CD14-positive monocyte (primary cell): ENCODE data around the gene ELOA. TPM values are rescaled to one million over a fixed set of nuclear protein-coding genes. Genes with fewer than 3 reads are reported as not detected.

Experiments
- DNase-seq, 3 donors: peaks; one replicate each; pipeline ENCODE4 v3.0.0-alpha.2; 2011 to 2022
- H2AFZ ChIP-seq: 2 replicates; pipeline ENCODE4 v1.6.0; 2012; ENCODE audit warnings: mild to moderate bottlenecking, low read depth, low read length, inconsistent platforms; ENCODE audit not compliant: insufficient read depth, poor library complexity, severe bottlenecking
- H3K27ac ChIP-seq, 2 donors: 1 replicate in 1 of 2; 2 replicates in 1 of 2; pipeline ENCODE4 v1.5.1; 2012 to 2013; ENCODE audit warnings: low read length in 2 of 2, control low read depth in 1 of 2, inconsistent platforms in 1 of 2, low read depth in 1 of 2, mild to moderate bottlenecking in 1 of 2
- H3K27me3 ChIP-seq, 2 donors: one replicate each; pipeline versions ENCODE4 v1.6.0 to v1.6.1; 2011 to 2013; ENCODE audit warnings: low read length in 2 of 2; ENCODE audit not compliant: control insufficient read depth in 2 of 2, insufficient read depth in 2 of 2
- H3K36me3 ChIP-seq, 2 donors: replicated peaks in 1 of 2; 1 replicate in 1 of 2; 2 replicates in 1 of 2; pipeline versions ENCODE4 v1.5.1 to v1.6.1; 2012 to 2013; ENCODE audit warnings: low read length in 2 of 2, control low read depth in 1 of 2, inconsistent platforms in 1 of 2, mild to moderate bottlenecking in 1 of 2; ENCODE audit not compliant: insufficient read depth in 2 of 2, control insufficient read depth in 1 of 2
- H3K4me1 ChIP-seq, 2 donors: 1 replicate in 1 of 2; 2 replicates in 1 of 2; pipeline versions ENCODE4 v1.5.1 to v1.6.1; 2012 to 2013; ENCODE audit warnings: low read length in 2 of 2, control low read depth in 1 of 2, inconsistent platforms in 1 of 2, mild to moderate bottlenecking in 1 of 2, moderate library complexity in 1 of 2; ENCODE audit not compliant: insufficient read depth in 2 of 2, control insufficient read depth in 1 of 2
- H3K4me2 ChIP-seq: replicated peaks from 2 replicates; pipeline ENCODE3; 2012; ENCODE audit warnings: low read length, moderate library complexity, mild to moderate bottlenecking; ENCODE audit not compliant: poor library complexity, severe bottlenecking; ENCODE audit errors: extremely low read depth
- H3K4me3 ChIP-seq, 3 experiments: fragments of 200-600 bp in 1 of 3; sonication (generic) in 1 of 3; replicated peaks in 1 of 3; 1 replicate in 2 of 3; 2 replicates in 1 of 3; pipeline ENCODE4 v1.5.1; 2011 to 2013; ENCODE audit warnings: low read length in 3 of 3, mild to moderate bottlenecking in 3 of 3, control low read depth in 2 of 3, low read depth in 2 of 3, inconsistent platforms in 1 of 3, moderate library complexity in 1 of 3
- H3K79me2 ChIP-seq: 2 replicates; pipeline ENCODE4 v1.6.0; 2012; ENCODE audit warnings: mild to moderate bottlenecking, control low read depth, inconsistent platforms, low read length, moderate library complexity; ENCODE audit not compliant: insufficient read depth
- H3K9ac ChIP-seq: 2 replicates; pipeline ENCODE4 v1.6.0; 2017; ENCODE audit warnings: low read length, mild to moderate bottlenecking; ENCODE audit not compliant: insufficient read depth, poor library complexity, severe bottlenecking
- H3K9me3 ChIP-seq, 2 donors: replicated peaks in 1 of 2; 1 replicate in 1 of 2; 2 replicates in 1 of 2; pipeline versions ENCODE4 v1.5.1 to v1.6.1; 2012 to 2013; ENCODE audit warnings: low read length in 2 of 2, control low read depth in 1 of 2; ENCODE audit not compliant: control insufficient read depth in 1 of 2, insufficient read depth in 1 of 2
- H4K20me1 ChIP-seq: 2 replicates; pipeline ENCODE4 v1.6.0; 2012; ENCODE audit warnings: mild to moderate bottlenecking, low read length, control low read depth, moderate library complexity; ENCODE audit not compliant: insufficient read depth
- H3K27ac Mint-ChIP-seq, 7 donors: one replicate each; pipeline ENCODE4 v1.8.0; 2020; ENCODE audit warnings: mild to moderate bottlenecking in 7 of 7, mixed read lengths in 7 of 7, moderate library complexity in 6 of 7, inconsistent platforms in 2 of 7
- H3K27me3 Mint-ChIP-seq, 3 donors: one replicate each; pipeline ENCODE4 v1.8.0; 2021 to 2022; ENCODE audit warnings: low read depth in 3 of 3, mild to moderate bottlenecking in 3 of 3, mixed read lengths in 3 of 3, moderate library complexity in 3 of 3, inconsistent platforms in 1 of 3
- H3K36me3 Mint-ChIP-seq, 2 donors: one replicate each; pipeline ENCODE4 v1.8.0; 2020; ENCODE audit warnings: mixed read lengths in 2 of 2, inconsistent platforms in 1 of 2, mild to moderate bottlenecking in 1 of 2
- H3K4me1 Mint-ChIP-seq: one replicate; pipeline ENCODE4 v1.8.0; 2020; ENCODE audit warnings: mild to moderate bottlenecking, mixed read lengths
- H3K4me3 Mint-ChIP-seq, 2 donors: one replicate each; pipeline ENCODE4 v1.8.0; 2020; ENCODE audit warnings: mild to moderate bottlenecking in 2 of 2, mixed read lengths in 2 of 2, moderate library complexity in 1 of 2
- H3K9me3 Mint-ChIP-seq, 7 donors: one replicate each; pipeline ENCODE4 v1.8.0; 2020 to 2022; ENCODE audit warnings: mixed read lengths in 7 of 7, mild to moderate bottlenecking in 6 of 7, moderate library complexity in 6 of 7, inconsistent platforms in 2 of 7
- CTCF ChIP-seq: fragments of 200-600 bp; IDR thresholded peaks from one replicate; pipeline ENCODE4 v1.8.0; 2022; ENCODE audit warnings: antibody characterized with exemption, mild to moderate bottlenecking
- WGBS: methylation state at CpG from one replicate; pipeline ENCODE4 v1.1.5; 2013; ENCODE audit warnings: missing lambda C conversion rate; ENCODE audit not compliant: insufficient coverage; 5-methylcytosine and 5-hydroxymethylcytosine counted together
- intact Hi-C, 2 donors: fragments of 100-400 bp; cut with micrococcal nuclease; formaldehyde crosslinking; loops; one replicate each; pipeline versions ENCODE4 v1.15.0 to v1.15.1; 2023
- polyA plus RNA-seq, 3 donors: library from polyadenylated mRNA; depleted of rRNA in 1 of 3; unstranded in 2 of 3; stranded (reverse) in 1 of 3; fragments of 300-500 nt in 2 of 3; fragments of >200 nt in 1 of 3; fragmentation: Illumina TruSeq in 2 of 3; gene quantifications; 1 replicate in 2 of 3; 2 replicates in 1 of 3; pipeline ENCODE4 v1.2.3, GENCODE V29; 2012 to 2021

The ELOA gene
- polyA plus RNA-seq, 3 donors: 25.4 to 31.2 (median 28.7) TPM

- peaks cover 41 to 55% of the 10 kb centered on the region in 2 donors for H3K36me3 Mint-ChIP-seq
- intact Hi-C loops: loop anchor here in 1 of 2 donors (10.0 kb wide), 1 partner anchor 193 kb away; the partner anchor contains the start of gene ID3
Observed at GRCh38 chr1:23748016-23748415, 4.7 kb downstream of the ELOA start.

More at GRCh38 chr1:23748016-23748415, 4.7 kb downstream of the ELOA start:
- peaks cover 38 to 70% of the 10 kb centered on the region in 2 donors for H3K36me3 ChIP-seq
- no peak overlapping the region for H2AFZ ChIP-seq
- DNase-seq: no peak
- H3K9me3 Mint-ChIP-seq: no peaks in the 10 kb centered on the region
- no peak overlapping the region for H3K9ac ChIP-seq
- peaks cover 92% of the 10 kb centered on the region for H4K20me1 ChIP-seq
- H3K4me2 ChIP-seq: no peak overlapping the region
- H3K27ac ChIP-seq: peak overlapping the region in 1 of 2 donors; percentile 14
- H3K4me1 ChIP-seq: peaks cover 10 to 21% of the 10 kb centered on the region in 2 donors
- WGBS: no CpG with 5 or more reads among the region's 3 CpGs
- H3K4me1 Mint-ChIP-seq: peaks cover 28% of the 10 kb centered on the region
- H3K27me3 ChIP-seq: no peaks in the 10 kb centered on the region
- H3K27me3 Mint-ChIP-seq: peaks cover 0 to 2% (median 0%) of the 10 kb centered on the region in 3 donors
- no peak for TF ChIP-seq CTCF
- H3K27ac Mint-ChIP-seq: peak overlapping the region in 1 of 7 donors; percentile 67
- H3K4me3 ChIP-seq: no peak overlapping the region
- H3K4me3 Mint-ChIP-seq: no peak overlapping the region
- H3K79me2 ChIP-seq: peaks cover 83% of the 10 kb centered on the region
- H3K9me3 ChIP-seq: no peaks in the 10 kb centered on the region
